WTC11 (cell line): ENCODE measurements around the gene EREG. TPM values are rescaled to one million over a fixed set of nuclear protein-coding genes. Genes with fewer than 3 reads are reported as not detected.

Experiments
- ATAC-seq: fragments of 200-7000 bp; cut with Tn5 transposase; 2 replicates; pipeline ENCODE4 v1.10.0; 2021; ENCODE audit warnings: mild to moderate bottlenecking, moderate library complexity
- CTCF ChIA-PET: fragments of 300-600 bp; sonication (Branson Sonifier 250); formaldehyde crosslinking; loops from one replicate; lab custom pipeline; 2021; ENCODE audit warnings: antibody characterized with exemption; lab: Charles Lee
- POLR2A ChIA-PET: fragments of 350-600 bp; sonication (Branson Sonifier 250); formaldehyde crosslinking; loops from one replicate; lab custom pipeline; 2021; ENCODE audit warnings: antibody characterized with exemption; lab: Charles Lee
- DNase-seq: peaks from one replicate; pipeline ENCODE4 v3.0.0; 2021; ENCODE audit warnings: low spot score
- H3K27ac Mint-ChIP-seq: 2 replicates; pipeline ENCODE4 v1.8.0; 2021; ENCODE audit warnings: mixed read lengths
- H3K27me3 Mint-ChIP-seq: 2 replicates; pipeline ENCODE4 v1.8.0; 2021; ENCODE audit warnings: low read depth, mild to moderate bottlenecking, moderate library complexity, mixed read lengths
- H3K36me3 Mint-ChIP-seq: 2 replicates; pipeline ENCODE4 v1.8.0; 2021; ENCODE audit warnings: mixed read lengths
- H3K4me1 Mint-ChIP-seq: 2 replicates; pipeline ENCODE4 v1.8.0; 2022; ENCODE audit warnings: mixed read lengths
- H3K4me3 Mint-ChIP-seq: 2 replicates; pipeline ENCODE4 v1.8.0; 2021; ENCODE audit warnings: mild to moderate bottlenecking, moderate library complexity, mixed read lengths
- H3K9me3 Mint-ChIP-seq: 2 replicates; pipeline ENCODE4 v1.8.0; 2021; ENCODE audit warnings: mixed read lengths
- ARID4B ChIP-seq: sonication (generic); formaldehyde crosslinking; IDR thresholded peaks from 2 replicates; pipeline ENCODE4 v1.8.0; 2023; ENCODE audit warnings: missing genetic modification reagents, mild to moderate bottlenecking, borderline replicate concordance
- ATF1 ChIP-seq: sonication (generic); formaldehyde crosslinking; IDR thresholded peaks from 2 replicates; pipeline ENCODE4 v1.8.1; 2023; ENCODE audit warnings: mild to moderate bottlenecking, moderate library complexity, missing genetic modification reagents
- CDX4 ChIP-seq: fragments of 250-450 bp; sonication (Bioruptor Pico); IDR thresholded peaks from 2 replicates; pipeline ENCODE4 v1.9.0; 2021; ENCODE audit warnings: moderate library complexity, mild to moderate bottlenecking, inconsistent platforms, borderline replicate concordance
- E2F4 ChIP-seq: sonication (generic); formaldehyde crosslinking; IDR thresholded peaks from 2 replicates; pipeline ENCODE4 v1.8.1; 2022; ENCODE audit warnings: low read depth, mild to moderate bottlenecking, moderate library complexity, missing genetic modification reagents, borderline replicate concordance
- ESRRA ChIP-seq: sonication (generic); formaldehyde crosslinking; IDR thresholded peaks from 2 replicates; pipeline ENCODE4 v1.8.1; 2022; ENCODE audit warnings: mild to moderate bottlenecking, missing genetic modification reagents, borderline replicate concordance
- FOXJ3 ChIP-seq: sonication (generic); formaldehyde crosslinking; IDR thresholded peaks from 2 replicates; pipeline ENCODE4 v1.9.0; 2021; ENCODE audit warnings: missing genetic modification reagents, mild to moderate bottlenecking, borderline replicate concordance
- GRHL2 ChIP-seq: fragments of 250-450 bp; sonication (Bioruptor Pico); IDR thresholded peaks from 2 replicates; pipeline ENCODE4 v1.8.0; 2022; ENCODE audit warnings: mild to moderate bottlenecking, moderate library complexity; ENCODE audit not compliant: insufficient replicate concordance, severe bottlenecking
- HMGA2 ChIP-seq: fragments of 250-450 bp; sonication (Bioruptor Pico); IDR thresholded peaks from 2 replicates; pipeline ENCODE4 v1.4.0; 2021; ENCODE audit warnings: mild to moderate bottlenecking, moderate library complexity
- MAX ChIP-seq: sonication (generic); formaldehyde crosslinking; IDR thresholded peaks from 2 replicates; pipeline ENCODE4 v1.8.0; 2022; ENCODE audit warnings: mild to moderate bottlenecking, missing genetic modification reagents
- RELA ChIP-seq: sonication (generic); formaldehyde crosslinking; IDR thresholded peaks from 2 replicates; pipeline ENCODE4 v1.8.1; 2022; ENCODE audit warnings: missing genetic modification reagents, mild to moderate bottlenecking, borderline replicate concordance
- SOX15 ChIP-seq: fragments of 250-450 bp; sonication (Bioruptor Pico); IDR thresholded peaks from 2 replicates; pipeline ENCODE4 v1.9.0; 2021; ENCODE audit warnings: mild to moderate bottlenecking
- TP53 ChIP-seq: sonication (generic); formaldehyde crosslinking; IDR thresholded peaks from 2 replicates; pipeline ENCODE4 v1.8.1; 2023; ENCODE audit warnings: mild to moderate bottlenecking, missing genetic modification reagents
- ZNF263 ChIP-seq: sonication (generic); formaldehyde crosslinking; IDR thresholded peaks from 2 replicates; pipeline ENCODE4 v1.8.1; 2022; ENCODE audit warnings: low read depth, mild to moderate bottlenecking, moderate library complexity, missing genetic modification reagents
- ZNF416 ChIP-seq: fragments of 250-450 bp; sonication (Bioruptor Pico); IDR thresholded peaks from 2 replicates; pipeline ENCODE4 v1.9.0; 2021; ENCODE audit warnings: mild to moderate bottlenecking, inconsistent platforms
- total RNA-seq: library from RNA; stranded (reverse); gene quantifications from 3 replicates; pipeline ENCODE4 v1.2.3, GENCODE V29; 2021
- TF ChIP-seq, protein P1 (sequence below): sonication (generic); formaldehyde crosslinking; IDR thresholded peaks from 2 replicates; pipeline ENCODE4 v1.8.1; 2022; ENCODE audit warnings: mild to moderate bottlenecking, moderate library complexity, missing genetic modification reagents
- TF ChIP-seq, protein P2 (sequence below): sonication (generic); formaldehyde crosslinking; IDR thresholded peaks from 2 replicates; pipeline ENCODE4 v1.8.0; 2022; ENCODE audit warnings: mild to moderate bottlenecking, missing genetic modification reagents
- TF ChIP-seq, protein P3 (sequence below): sonication (generic); formaldehyde crosslinking; IDR thresholded peaks from 2 replicates; pipeline ENCODE4 v1.8.1; 2023; ENCODE audit warnings: mild to moderate bottlenecking, missing genetic modification reagents

Gene EREG
- total RNA-seq, 1 experiment from 2014 or later = 0.09 TPM

- ATAC-seq (no peak), DNase-seq (no peak)
- Mint-ChIP-seq H3K27ac (no peak overlapping the region), H3K4me3 (no peak overlapping the region), H3K27me3 (no peaks in the 10 kb centered on the region), H3K36me3 (no peaks in the 10 kb centered on the region), H3K4me1 (no peaks in the 10 kb centered on the region), H3K9me3 (peaks cover 11% of the 10 kb centered on the region)
- CTCF ChIA-PET = no interaction called here
- TF ChIP-seq GRHL2 = no peak
- no peak for TF ChIP-seq ESRRA
- no peak for TF ChIP-seq CDX4 (CRISPR knock-in tag)
- no peak for TF ChIP-seq FOXJ3 (CRISPR knock-in tag)
- TF ChIP-seq, protein P1, sequence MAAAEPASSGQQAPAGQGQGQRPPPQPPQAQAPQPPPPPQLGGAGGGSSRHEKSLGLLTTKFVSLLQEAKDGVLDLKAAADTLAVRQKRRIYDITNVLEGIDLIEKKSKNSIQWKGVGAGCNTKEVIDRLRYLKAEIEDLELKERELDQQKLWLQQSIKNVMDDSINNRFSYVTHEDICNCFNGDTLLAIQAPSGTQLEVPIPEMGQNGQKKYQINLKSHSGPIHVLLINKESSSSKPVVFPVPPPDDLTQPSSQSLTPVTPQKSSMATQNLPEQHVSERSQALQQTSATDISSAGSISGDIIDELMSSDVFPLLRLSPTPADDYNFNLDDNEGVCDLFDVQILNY (CRISPR knock-in tag) = no peak
- TF ChIP-seq RELA (CRISPR knock-in tag) = no peak
- TF ChIP-seq TP53 (CRISPR knock-in tag) = no peak
- TF ChIP-seq ZNF263 (CRISPR knock-in tag) = no peak
- TF ChIP-seq, protein P2, sequence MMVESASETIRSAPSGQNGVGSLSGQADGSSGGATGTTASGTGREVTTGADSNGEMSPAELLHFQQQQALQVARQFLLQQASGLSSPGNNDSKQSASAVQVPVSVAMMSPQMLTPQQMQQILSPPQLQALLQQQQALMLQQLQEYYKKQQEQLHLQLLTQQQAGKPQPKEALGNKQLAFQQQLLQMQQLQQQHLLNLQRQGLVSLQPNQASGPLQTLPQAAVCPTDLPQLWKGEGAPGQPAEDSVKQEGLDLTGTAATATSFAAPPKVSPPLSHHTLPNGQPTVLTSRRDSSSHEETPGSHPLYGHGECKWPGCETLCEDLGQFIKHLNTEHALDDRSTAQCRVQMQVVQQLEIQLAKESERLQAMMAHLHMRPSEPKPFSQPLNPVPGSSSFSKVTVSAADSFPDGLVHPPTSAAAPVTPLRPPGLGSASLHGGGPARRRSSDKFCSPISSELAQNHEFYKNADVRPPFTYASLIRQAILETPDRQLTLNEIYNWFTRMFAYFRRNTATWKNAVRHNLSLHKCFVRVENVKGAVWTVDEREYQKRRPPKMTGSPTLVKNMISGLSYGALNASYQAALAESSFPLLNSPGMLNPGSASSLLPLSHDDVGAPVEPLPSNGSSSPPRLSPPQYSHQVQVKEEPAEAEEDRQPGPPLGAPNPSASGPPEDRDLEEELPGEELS = no peak
- no peak for TF ChIP-seq HMGA2 (CRISPR knock-in tag)
- TF ChIP-seq, protein P3, sequence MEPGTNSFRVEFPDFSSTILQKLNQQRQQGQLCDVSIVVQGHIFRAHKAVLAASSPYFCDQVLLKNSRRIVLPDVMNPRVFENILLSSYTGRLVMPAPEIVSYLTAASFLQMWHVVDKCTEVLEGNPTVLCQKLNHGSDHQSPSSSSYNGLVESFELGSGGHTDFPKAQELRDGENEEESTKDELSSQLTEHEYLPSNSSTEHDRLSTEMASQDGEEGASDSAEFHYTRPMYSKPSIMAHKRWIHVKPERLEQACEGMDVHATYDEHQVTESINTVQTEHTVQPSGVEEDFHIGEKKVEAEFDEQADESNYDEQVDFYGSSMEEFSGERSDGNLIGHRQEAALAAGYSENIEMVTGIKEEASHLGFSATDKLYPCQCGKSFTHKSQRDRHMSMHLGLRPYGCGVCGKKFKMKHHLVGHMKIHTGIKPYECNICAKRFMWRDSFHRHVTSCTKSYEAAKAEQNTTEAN = no peak
- no peak for TF ChIP-seq SOX15 (CRISPR knock-in tag)
- TF ChIP-seq E2F4 (CRISPR knock-in tag) = no peak
- TF ChIP-seq MAX (CRISPR knock-in tag) = no peak
- TF ChIP-seq ARID4B (CRISPR knock-in tag) = no peak
- no peak for TF ChIP-seq ZNF416 (CRISPR knock-in tag)
- TF ChIP-seq ATF1 (CRISPR knock-in tag) = no peak
- POLR2A ChIA-PET = no interaction called here
Measured at GRCh38 chr4:74431113-74431826, 66.3 kb downstream of the EREG start.
